ENCODE data around the gene PITPNM3. TPM values are rescaled to one million over a fixed set of nuclear protein-coding genes. Genes with fewer than 3 reads are reported as not detected.
A peak's percentile ranks its signal among the peaks of the same experiment; 100 is the strongest.

The PITPNM3 gene
- total and polyA plus RNA-seq, 3 experiments from 2014 or later = 0.40 to 0.50 TPM; not detected in 1

GRCh38 chr17:6452471-6453266, 103.7 kb downstream of the PITPNM3 start:
- Mint-ChIP-seq H3K4me1 (peaks cover 8 to 22% (median 19%) of the 10 kb centered on the region in 3 donors), H3K27ac (peak overlapping the region in 1 of 8 donors; percentile 42), H3K4me3 (no peak overlapping the region), H3K27me3 (peaks cover 3 to 17% of the 10 kb centered on the region in 2 donors), H3K9me3 (peaks cover 0 to 1% (median 0%) of the 10 kb centered on the region in 5 donors), H3K36me3 (no peaks in the 10 kb centered on the region)
- no peak for DNase-seq
- Histone ChIP-seq H3K4me1 (ENCODE audit: insufficient read depth, low read length) (peaks cover 5% of the 10 kb centered on the region), H3K27me3 (ENCODE audit: insufficient read depth, low read length, poor library complexity, severe bottlenecking) (no peaks in the 10 kb centered on the region), H3K9me3 (ENCODE audit: low read length) (no peaks in the 10 kb centered on the region), H3K27ac (ENCODE audit: low read depth, low read length) (no peak overlapping the region), H3K36me3 (ENCODE audit: insufficient read depth, low read length) (no peaks in the 10 kb centered on the region), H3K4me3 (ENCODE audit: low read length) (no peak overlapping the region)
- POLR2A ChIA-PET = no interaction called here
- CTCF ChIA-PET = no interaction called here

GRCh38 chr17:6450926-6451832, 105.2 kb downstream of the PITPNM3 start:
- ChIA-PET POLR2A (no interaction called here), CTCF (no interaction called here)
- Mint-ChIP-seq H3K4me3 (no peak overlapping the region), H3K27ac (peak overlapping the region in 2 of 8 donors; percentile 35 to 64), H3K36me3 (no peaks in the 10 kb centered on the region), H3K9me3 (peaks cover 0 to 1% (median 0%) of the 10 kb centered on the region in 5 donors), H3K4me1 (peaks cover under 1 to 17% (median 14%) of the 10 kb centered on the region in 3 donors), H3K27me3 (peaks cover 3 to 17% of the 10 kb centered on the region in 2 donors)
- no peaks in the 10 kb centered on the region for H3K27me3 ChIP-seq (ENCODE audit: insufficient read depth, low read length, poor library complexity, severe bottlenecking)
- H3K36me3 ChIP-seq (ENCODE audit: insufficient read depth, low read length) = no peaks in the 10 kb centered on the region
- H3K4me3 ChIP-seq (ENCODE audit: low read length) = no peak overlapping the region
- H3K4me1 ChIP-seq (ENCODE audit: insufficient read depth, low read length) = peaks cover 5% of the 10 kb centered on the region
- H3K27ac ChIP-seq (ENCODE audit: low read depth, low read length) = no peak overlapping the region
- no peaks in the 10 kb centered on the region for H3K9me3 ChIP-seq (ENCODE audit: low read length)
- DNase-seq = no peak

- no peaks in the 10 kb centered on the region for H3K4me1 ChIP-seq (ENCODE audit: insufficient read depth, low read length)
- Mint-ChIP-seq H3K27ac (no peak overlapping the region), H3K36me3 (no peaks in the 10 kb centered on the region), H3K4me1 (peaks cover 4 to 13% (median 13%) of the 10 kb centered on the region in 3 donors), H3K9me3 (peaks cover 0 to 1% (median 0%) of the 10 kb centered on the region in 5 donors), H3K4me3 (no peak overlapping the region), H3K27me3 (peaks cover 3 to 14% of the 10 kb centered on the region in 2 donors)
- no peaks in the 10 kb centered on the region for H3K36me3 ChIP-seq (ENCODE audit: insufficient read depth, low read length)
- CTCF ChIA-PET = interaction anchor here (1.4 kb wide), 1 partner anchor 14 kb away, joined by 3 read pairs; no protein-coding TSS in a partner anchor
- H3K9me3 ChIP-seq (ENCODE audit: low read length) = no peaks in the 10 kb centered on the region
- POLR2A ChIA-PET = no interaction called here
- no peak overlapping the region for H3K4me3 ChIP-seq (ENCODE audit: low read length)
- DNase-seq = no peak
- no peak overlapping the region for H3K27ac ChIP-seq (ENCODE audit: low read depth, low read length)
- no peaks in the 10 kb centered on the region for H3K27me3 ChIP-seq (ENCODE audit: insufficient read depth, low read length, poor library complexity, severe bottlenecking)
Observed at GRCh38 chr17:6449307-6449706, 107.0 kb downstream of the PITPNM3 start.

GRCh38 chr17:6448473-6448872, 107.9 kb downstream of the PITPNM3 start:
- Histone ChIP-seq H3K36me3 (ENCODE audit: insufficient read depth, low read length) (no peaks in the 10 kb centered on the region), H3K4me1 (ENCODE audit: insufficient read depth, low read length) (peaks cover under 1% of the 10 kb centered on the region), H3K27ac (ENCODE audit: low read depth, low read length) (no peak overlapping the region), H3K27me3 (ENCODE audit: insufficient read depth, low read length, poor library complexity, severe bottlenecking) (no peaks in the 10 kb centered on the region), H3K9me3 (ENCODE audit: low read length) (no peaks in the 10 kb centered on the region), H3K4me3 (ENCODE audit: low read length) (no peak overlapping the region)
- no peak overlapping the region for H3K27ac Mint-ChIP-seq
- H3K36me3 Mint-ChIP-seq = no peaks in the 10 kb centered on the region
- peaks cover 0 to 4% (median 0%) of the 10 kb centered on the region in 5 donors for H3K9me3 Mint-ChIP-seq
- DNase-seq = no peak
- POLR2A ChIA-PET = no interaction called here
- H3K27me3 Mint-ChIP-seq = peaks cover 3 to 8% of the 10 kb centered on the region in 2 donors
- H3K4me3 Mint-ChIP-seq = peak overlapping the region in 1 of 7 donors; percentile 32
- peaks cover 10 to 14% (median 10%) of the 10 kb centered on the region in 3 donors for H3K4me1 Mint-ChIP-seq
- CTCF ChIA-PET = interaction anchor here (0.8 to 1.3 kb wide), 2 partner anchors 10 to 856 kb away, joined by 3 to 4 read pairs; no protein-coding TSS in a partner anchor

GRCh38 chr17:6446516-6447100, 109.7 kb downstream of the PITPNM3 start:
- no peak for DNase-seq
- H3K4me3 ChIP-seq (ENCODE audit: low read length) = no peak overlapping the region
- POLR2A ChIA-PET = interaction anchor here (0.6 kb wide), 1 partner anchor 205 kb away, joined by 4 read pairs; the partner anchor contains the start of gene MED31
- no peaks in the 10 kb centered on the region for H3K9me3 ChIP-seq (ENCODE audit: low read length)
- CTCF ChIA-PET = interaction anchor here (1.8 to 2.4 kb wide), 3 partner anchors 10 to 27 kb away, joined by 4 to 12 read pairs (median 7); no protein-coding TSS in a partner anchor
- H3K4me1 ChIP-seq (ENCODE audit: insufficient read depth, low read length) = peaks cover 4% of the 10 kb centered on the region
- no peak overlapping the region for H3K27ac ChIP-seq (ENCODE audit: low read depth, low read length)
- Mint-ChIP-seq H3K4me3 (no peak overlapping the region), H3K36me3 (no peaks in the 10 kb centered on the region), H3K9me3 (peaks cover 0 to 4% (median 0%) of the 10 kb centered on the region in 5 donors), H3K27ac (no peak overlapping the region), H3K4me1 (peaks cover 12 to 14% (median 14%) of the 10 kb centered on the region in 3 donors), H3K27me3 (no peaks in the 10 kb centered on the region)
- H3K36me3 ChIP-seq (ENCODE audit: insufficient read depth, low read length) = no peaks in the 10 kb centered on the region
- no peaks in the 10 kb centered on the region for H3K27me3 ChIP-seq (ENCODE audit: insufficient read depth, low read length, poor library complexity, severe bottlenecking)

GRCh38 chr17:6444571-6445335, 111.6 kb downstream of the PITPNM3 start:
- DNase-seq = no peak
- CTCF ChIA-PET = interaction anchor here (1.8 to 2.4 kb wide), 2 partner anchors 8 to 11 kb away, joined by 4 to 12 read pairs; no protein-coding TSS in a partner anchor
- no peaks in the 10 kb centered on the region for H3K9me3 ChIP-seq (ENCODE audit: low read length)
- Mint-ChIP-seq H3K4me1 (peaks cover 12 to 14% (median 14%) of the 10 kb centered on the region in 3 donors), H3K27me3 (peaks cover 0 to 10% of the 10 kb centered on the region in 2 donors), H3K27ac (peak overlapping the region in 6 of 8 donors; percentile 61 to 89 (median 81)), H3K9me3 (peaks cover 0 to 4% (median 0%) of the 10 kb centered on the region in 5 donors), H3K36me3 (no peaks in the 10 kb centered on the region), H3K4me3 (peak overlapping the region; percentile 87 to 95 (median 92))
- no peak overlapping the region for H3K27ac ChIP-seq (ENCODE audit: low read depth, low read length)
- H3K27me3 ChIP-seq (ENCODE audit: insufficient read depth, low read length, poor library complexity, severe bottlenecking) = no peaks in the 10 kb centered on the region
- H3K36me3 ChIP-seq (ENCODE audit: insufficient read depth, low read length) = no peaks in the 10 kb centered on the region
- POLR2A ChIA-PET = no interaction called here
- H3K4me1 ChIP-seq (ENCODE audit: insufficient read depth, low read length) = peaks cover 4% of the 10 kb centered on the region
- H3K4me3 ChIP-seq (ENCODE audit: low read length) = peak overlapping the region; percentile 73
